ENCODE measurements around the gene SPDYE6. TPM values are rescaled to one million over a fixed set of nuclear protein-coding genes. Genes with fewer than 3 reads are reported as not detected.
A peak's percentile ranks its signal among the peaks of the same experiment; 100 is the strongest.
"Not testable (repeated sequence)": the region's sequence is repeated elsewhere in the genome, so short reads cannot be mapped to it uniquely, and the experiment has no call there.

The SPDYE6 gene
- total RNA-seq, 1 donor, result not detected

- TF ChIP-seq, protein P1, sequence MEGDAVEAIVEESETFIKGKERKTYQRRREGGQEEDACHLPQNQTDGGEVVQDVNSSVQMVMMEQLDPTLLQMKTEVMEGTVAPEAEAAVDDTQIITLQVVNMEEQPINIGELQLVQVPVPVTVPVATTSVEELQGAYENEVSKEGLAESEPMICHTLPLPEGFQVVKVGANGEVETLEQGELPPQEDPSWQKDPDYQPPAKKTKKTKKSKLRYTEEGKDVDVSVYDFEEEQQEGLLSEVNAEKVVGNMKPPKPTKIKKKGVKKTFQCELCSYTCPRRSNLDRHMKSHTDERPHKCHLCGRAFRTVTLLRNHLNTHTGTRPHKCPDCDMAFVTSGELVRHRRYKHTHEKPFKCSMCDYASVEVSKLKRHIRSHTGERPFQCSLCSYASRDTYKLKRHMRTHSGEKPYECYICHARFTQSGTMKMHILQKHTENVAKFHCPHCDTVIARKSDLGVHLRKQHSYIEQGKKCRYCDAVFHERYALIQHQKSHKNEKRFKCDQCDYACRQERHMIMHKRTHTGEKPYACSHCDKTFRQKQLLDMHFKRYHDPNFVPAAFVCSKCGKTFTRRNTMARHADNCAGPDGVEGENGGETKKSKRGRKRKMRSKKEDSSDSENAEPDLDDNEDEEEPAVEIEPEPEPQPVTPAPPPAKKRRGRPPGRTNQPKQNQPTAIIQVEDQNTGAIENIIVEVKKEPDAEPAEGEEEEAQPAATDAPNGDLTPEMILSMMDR (IDR thresholded peaks at IDR 0.05; ENCODE audit: insufficient read depth, low read depth, low read length), result no peak
- no peak for DNase-seq (ENCODE audit: low read depth)
Observed at GRCh38 chr7:102302025-102302424, 54.2 kb downstream of the SPDYE6 start.

GRCh38 chr7:102301367-102301766 is 54.9 kb downstream of the SPDYE6 start:
- H3K4me3 ChIP-seq (ENCODE audit: low read depth, low read length); DNase-seq (ENCODE audit: low read depth): not testable (repeated sequence)

More at GRCh38 chr7:102302025-102302424, 54.2 kb downstream of the SPDYE6 start:
- no peak overlapping the region for H3K4me3 ChIP-seq (ENCODE audit: low read depth, low read length)

DNA sequence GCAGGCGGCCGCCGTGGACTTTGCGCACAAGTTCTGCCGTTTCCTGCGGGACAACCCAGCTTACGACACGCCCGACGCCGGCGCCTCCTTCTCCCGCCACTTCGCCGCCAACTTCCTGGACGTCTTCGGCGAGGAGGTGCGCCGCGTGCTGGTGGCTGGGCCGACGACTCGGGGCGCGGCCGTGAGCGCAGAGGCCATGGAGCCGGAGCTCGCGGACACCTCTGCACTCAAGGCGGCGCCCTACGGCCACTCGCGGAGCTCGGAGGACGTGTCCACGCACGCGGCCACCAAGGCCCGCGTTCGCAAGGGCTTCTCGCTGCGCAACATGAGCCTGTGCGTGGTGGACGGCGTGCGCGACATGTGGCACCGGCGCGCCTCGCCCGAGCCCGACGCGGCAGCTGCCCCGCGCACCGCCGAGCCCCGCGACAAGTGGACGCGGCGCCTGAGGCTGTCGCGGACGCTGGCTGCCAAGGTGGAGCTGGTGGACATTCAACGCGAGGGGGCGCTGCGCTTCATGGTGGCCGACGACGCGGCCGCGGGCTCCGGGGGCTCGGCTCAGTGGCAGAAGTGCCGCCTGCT is 55.5 kb downstream of the SPDYE6 start:
- TF ChIP-seq, protein P1 (IDR thresholded peaks at IDR 0.05; ENCODE audit: insufficient read depth, low read depth, low read length), result peak; percentile 26
- no peak for DNase-seq (ENCODE audit: low read depth)
- H3K4me3 ChIP-seq (ENCODE audit: low read depth, low read length), result no peak overlapping the region

GRCh38 chr7:102297487-102298218 is 58.6 kb downstream of the SPDYE6 start:
- TF ChIP-seq, protein P1 (IDR thresholded peaks at IDR 0.05; ENCODE audit: insufficient read depth, low read depth, low read length), result no peak
- H3K4me3 ChIP-seq (ENCODE audit: low read depth, low read length), result no peak overlapping the region
- DNase-seq (ENCODE audit: low read depth), result no peak

- TF ChIP-seq, protein P1 (IDR thresholded peaks at IDR 0.05; ENCODE audit: insufficient read depth, low read depth, low read length), result no peak
- no peak for DNase-seq (ENCODE audit: low read depth)
- H3K4me3 ChIP-seq (ENCODE audit: low read depth, low read length), result no peak overlapping the region
Observed at GRCh38 chr7:102296514-102296913, 59.7 kb downstream of the SPDYE6 start.

DNA sequence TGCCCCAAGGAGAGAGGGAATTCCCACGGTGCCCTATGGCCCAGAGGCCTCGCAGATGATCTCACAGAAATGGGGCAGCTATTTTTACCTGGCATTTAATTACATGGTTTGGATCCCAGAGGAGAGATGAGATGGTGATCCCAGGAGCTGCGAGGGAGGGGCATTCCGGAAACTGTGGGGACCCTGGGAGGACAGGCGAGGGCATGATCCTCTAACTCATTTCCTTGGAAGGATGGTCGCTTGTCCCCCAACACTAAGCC is 60.1 kb downstream of the SPDYE6 start:
- H3K4me3 ChIP-seq (ENCODE audit: low read depth, low read length), result no peak overlapping the region
- no peak for DNase-seq (ENCODE audit: low read depth)
- TF ChIP-seq, protein P1 (IDR thresholded peaks at IDR 0.05; ENCODE audit: insufficient read depth, low read depth, low read length), result no peak

Small RNA genes within 50 kb of the gene (small RNA-seq; reads per million reads assigned to genes)
- not detected for gene AC091390.4
- gene MIR548O, result not detected
- gene RF00019, result not detected

Other genes with a start within 250 kb of the SPDYE6 start
- gene SH2B2, start 69.6 kb downstream of the SPDYE6 start, total RNA-seq, result 0.43 and 0.97 TPM in 2 replicates
- 17.4 and 18.6 TPM in 2 replicates for gene PRKRIP1, start 39.9 kb upstream of the SPDYE6 start, total RNA-seq
- gene ORAI2, start 77.1 kb upstream of the SPDYE6 start, total RNA-seq, result 40.6 and 49.9 TPM in 2 replicates
- gene ALKBH4, start 108.4 kb upstream of the SPDYE6 start, total RNA-seq, result 10.8 and 19.6 TPM in 2 replicates
- gene LRWD1, start 108.5 kb upstream of the SPDYE6 start, total RNA-seq, result 22.9 and 37.7 TPM in 2 replicates
- 28.0 and 34.5 TPM in 2 replicates for gene POLR2J, start 122.5 kb upstream of the SPDYE6 start, total RNA-seq
- gene RASA4B, start 161.3 kb upstream of the SPDYE6 start, total RNA-seq, result 2.3 and 3.5 TPM in 2 replicates
- gene UPK3BL2, start 187.3 kb upstream of the SPDYE6 start, total RNA-seq, result 3.2 and 4.7 TPM in 2 replicates
- not detected in 2 replicates for gene SPDYE2, start 194.8 kb upstream of the SPDYE6 start, total RNA-seq
- 33.2 and 43.6 TPM in 2 replicates for gene POLR2J3, start 216.1 kb upstream of the SPDYE6 start, total RNA-seq

Measured in fibroblast of villous mesenchyme (primary cell).